ENCODE results near the gene ING2.

- no peak for TF ChIP-seq TAF1 (IDR thresholded peaks at IDR 0.05; ENCODE audit: borderline replicate concordance, low read depth, low read length)
- TF ChIP-seq POLR2A (IDR thresholded peaks at IDR 0.05; ENCODE audit: low read depth, low read length), result no peak
- TF ChIP-seq POLR2AphosphoS5 (IDR thresholded peaks at IDR 0.05; ENCODE audit: low read depth, low read length), result no peak
These were observed 54.0 kb downstream of the ING2 start for GRCh38 chr4:183558873-183559272.
